Glomerular visceral epithelial cell (primary cell): ENCODE results near the gene ENPEP.
"Not testable (repeated sequence)": the region's sequence is repeated elsewhere in the genome, so short reads cannot be mapped to it uniquely, and the experiment has no call there.

Experiments
- DNase-seq: peaks from one replicate; pipeline ENCODE4 v3.0.0-alpha.2; 2016; ENCODE audit errors: extremely low spot score

The ENPEP gene

GRCh38 chr4:110475881-110476818, at the start of gene ENPEP:
ENPEP (plus strand) TSS chr4:110476155; CDS start chr4:110476415, 260 bp downstream.
- peak; percentile 50 for DNase-seq

- DNase-seq = not testable (repeated sequence)
Observed at GRCh38 chr4:110431805-110432204, 44.1 kb upstream of the ENPEP start.

- not testable (repeated sequence) for DNase-seq
Observed at GRCh38 chr4:110437292-110437691, 38.7 kb upstream of the ENPEP start.

- not testable (repeated sequence) for DNase-seq
Observed at GRCh38 chr4:110439209-110439608, 36.7 kb upstream of the ENPEP start.

- DNase-seq = peak; percentile 2
Observed at GRCh38 chr4:110442309-110442708, 33.6 kb upstream of the ENPEP start.

GRCh38 chr4:110442788-110443187, 33.2 kb upstream of the ENPEP start:
- no peak for DNase-seq

GRCh38 chr4:110449947-110450346, 26.0 kb upstream of the ENPEP start:
- DNase-seq = peak; percentile 2

GRCh38 chr4:110452546-110452945, 23.4 kb upstream of the ENPEP start:
- DNase-seq = no peak

- no peak for DNase-seq
Observed at GRCh38 chr4:110454441-110454840, 21.5 kb upstream of the ENPEP start.

GRCh38 chr4:110458494-110459266, 17.3 kb upstream of the ENPEP start:
- no peak for DNase-seq

- DNase-seq = no peak
Observed at GRCh38 chr4:110460074-110460746, 15.7 kb upstream of the ENPEP start.

- no peak for DNase-seq
Observed at GRCh38 chr4:110467400-110467799, 8.6 kb upstream of the ENPEP start.

- no peak for DNase-seq
Observed at GRCh38 chr4:110472583-110473329, 3.2 kb upstream of the ENPEP start.

- DNase-seq = no peak
Observed at GRCh38 chr4:110474481-110474880, 1.5 kb upstream of the ENPEP start.

- DNase-seq = not testable (repeated sequence)
Observed at GRCh38 chr4:110475080-110475479, 875 bp upstream of the ENPEP start.

GRCh38 chr4:110477836-110478235, 1.9 kb downstream of the ENPEP start:
- DNase-seq = no peak

GRCh38 chr4:110480031-110480549, 4.1 kb downstream of the ENPEP start:
- peak; percentile 66 for DNase-seq

GRCh38 chr4:110480746-110481271, 4.9 kb downstream of the ENPEP start:
- DNase-seq = no peak

- peak; percentile 60 for DNase-seq
Observed at GRCh38 chr4:110483516-110483915, 7.6 kb downstream of the ENPEP start.

GRCh38 chr4:110484029-110484428, 8.1 kb downstream of the ENPEP start:
- DNase-seq = peak; percentile 15

GRCh38 chr4:110484767-110485166, 8.8 kb downstream of the ENPEP start:
- peak; percentile 85 for DNase-seq
